Measurements from ENCODE around the gene PGRMC2.
"Not testable (repeated sequence)": the region's sequence is repeated elsewhere in the genome, so short reads cannot be mapped to it uniquely, and the experiment has no call there.

PGRMC2 gene

GRCh38 chr4:128265550-128265949 is 22.1 kb downstream of the PGRMC2 start:
- DNase-seq, result not testable (repeated sequence)

GRCh38 chr4:128259889-128260288 is 27.7 kb downstream of the PGRMC2 start:
- DNase-seq, result not testable (repeated sequence)

DNA sequence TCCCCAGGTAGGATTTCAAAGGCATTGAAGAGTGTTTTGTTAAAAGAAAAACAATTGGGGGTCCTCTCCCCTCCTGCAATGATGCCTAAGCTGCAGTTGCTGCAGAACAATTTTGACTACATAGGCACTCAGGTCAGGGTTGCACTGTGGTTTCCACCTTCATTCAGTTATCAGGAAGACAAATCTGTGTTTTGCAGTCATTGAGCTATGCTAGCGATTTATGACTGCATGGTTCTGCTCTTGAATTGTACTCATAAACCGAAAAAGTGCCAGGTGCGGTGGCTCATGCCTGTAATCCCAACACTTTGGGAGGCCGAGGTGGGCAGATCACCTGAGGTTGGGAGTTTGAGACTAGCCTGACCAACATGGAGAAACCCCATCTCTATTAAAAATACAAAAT is 29.4 kb downstream of the PGRMC2 start:
- DNase-seq, result not testable (repeated sequence)

- DNase-seq, result no peak
Measured at GRCh38 chr4:128256539-128256938, 31.1 kb downstream of the PGRMC2 start.

DNA sequence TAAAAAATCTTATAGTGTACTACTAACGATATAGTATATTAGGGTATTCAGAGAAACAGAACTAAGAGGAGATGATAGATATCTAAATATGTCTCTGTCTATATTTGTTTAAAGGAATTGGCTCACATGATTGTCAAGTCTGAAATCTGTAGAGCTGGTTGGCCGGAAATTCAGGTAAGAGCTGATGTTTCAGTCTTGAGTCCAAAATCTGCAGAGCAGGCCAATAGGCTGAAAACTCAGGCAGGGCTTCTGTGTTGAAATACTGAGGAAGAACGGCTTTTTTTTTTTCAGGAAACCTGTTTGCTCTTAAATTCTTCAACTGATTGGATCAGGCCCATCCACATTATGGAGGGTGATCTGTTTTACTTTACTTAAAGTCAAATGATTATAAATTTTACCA is 31.7 kb downstream of the PGRMC2 start:
- no peak for DNase-seq

GRCh38 chr4:128249787-128250668 is 37.6 kb downstream of the PGRMC2 start:
- no peak for DNase-seq

- DNase-seq, result no peak
Measured at GRCh38 chr4:128247906-128248305, 39.7 kb downstream of the PGRMC2 start.

DNA sequence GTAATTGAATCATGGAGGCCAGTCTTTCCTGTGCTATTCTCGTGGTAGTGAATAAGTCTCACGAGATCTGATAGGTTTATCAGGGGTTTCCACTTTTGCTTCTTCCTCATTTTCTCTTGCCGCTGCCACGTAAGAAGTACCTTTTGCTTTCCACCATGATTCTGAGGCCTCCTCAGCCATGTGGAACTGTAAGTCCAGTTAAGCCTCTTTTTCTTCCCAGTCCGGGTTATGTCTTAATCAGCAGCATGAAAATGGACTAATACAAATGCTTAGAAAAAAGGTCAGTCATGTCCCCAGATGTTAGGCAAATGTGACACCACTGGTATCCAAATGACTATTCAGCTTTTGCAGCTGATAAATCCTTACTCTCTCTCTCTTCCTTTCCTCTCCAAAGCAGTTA is 42.2 kb downstream of the PGRMC2 start:
- DNase-seq, result not testable (repeated sequence)

DNA sequence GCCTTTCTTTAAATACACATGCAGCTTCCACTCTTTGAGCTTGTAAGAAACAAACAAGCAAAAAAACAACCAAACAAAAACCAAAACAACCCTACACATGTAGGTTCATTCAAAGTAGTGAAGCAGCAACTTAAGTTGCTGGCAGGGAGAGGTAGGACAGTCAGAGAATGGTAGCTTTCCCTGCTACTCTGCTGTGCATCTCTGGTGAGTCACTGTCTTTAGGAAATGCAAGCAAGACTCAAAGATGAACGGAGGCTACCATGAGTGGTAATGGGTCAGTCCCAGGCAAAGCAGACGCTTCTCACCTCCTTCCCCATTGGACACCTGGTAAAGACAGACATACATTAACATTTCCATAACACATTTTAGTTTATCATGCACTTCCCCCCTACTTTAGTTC is 43.2 kb downstream of the PGRMC2 start:
- no peak for DNase-seq

DNA sequence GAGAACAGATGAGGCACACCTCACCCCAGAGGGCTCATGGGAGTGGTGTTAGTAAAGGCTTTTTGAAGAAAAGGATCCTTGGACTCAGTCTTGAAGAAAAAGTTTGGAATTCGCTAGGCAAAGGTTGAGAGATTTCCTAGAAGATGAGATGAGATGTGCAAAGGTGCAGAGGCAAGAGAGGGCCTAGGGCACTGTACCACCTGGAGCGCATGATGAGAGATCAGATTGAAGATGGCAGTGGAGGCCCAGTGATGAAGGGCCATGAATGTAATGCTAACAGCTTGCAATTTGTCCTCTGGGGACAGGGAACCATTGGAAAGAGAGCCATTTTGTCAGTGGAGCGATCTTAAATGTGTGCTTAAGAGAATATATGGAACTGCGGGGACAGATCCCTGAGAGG is 45.0 kb downstream of the PGRMC2 start:
- no peak for DNase-seq

GRCh38 chr4:128241981-128242380 is 45.6 kb downstream of the PGRMC2 start:
- DNase-seq, result no peak

DNA sequence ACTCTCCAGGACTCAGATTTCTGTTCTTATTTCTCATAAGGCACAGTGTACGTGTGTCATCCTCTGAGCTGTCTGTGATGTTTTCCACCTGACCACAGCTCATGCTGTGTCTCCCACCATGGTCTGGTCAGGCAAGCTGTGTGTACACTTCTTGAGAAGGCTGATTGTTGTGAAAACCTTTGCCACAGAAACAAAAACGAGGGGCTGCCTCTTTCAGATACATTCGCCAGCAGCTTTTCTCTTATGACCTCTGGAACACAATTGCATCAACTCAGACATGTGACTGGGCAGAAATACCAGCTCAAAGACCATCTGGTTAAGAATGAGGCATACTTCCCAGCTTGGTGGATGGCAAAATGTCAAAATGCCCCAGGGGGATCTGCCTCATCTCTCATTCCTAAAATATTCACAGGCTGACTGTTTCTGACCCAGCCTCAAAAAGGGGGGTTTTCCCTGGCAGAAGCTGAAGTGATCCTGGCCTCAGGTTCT is 46.1 kb downstream of the PGRMC2 start:
- no peak for DNase-seq

- DNase-seq, result no peak
Measured at GRCh38 chr4:128241019-128241418, 46.6 kb downstream of the PGRMC2 start.

DNA sequence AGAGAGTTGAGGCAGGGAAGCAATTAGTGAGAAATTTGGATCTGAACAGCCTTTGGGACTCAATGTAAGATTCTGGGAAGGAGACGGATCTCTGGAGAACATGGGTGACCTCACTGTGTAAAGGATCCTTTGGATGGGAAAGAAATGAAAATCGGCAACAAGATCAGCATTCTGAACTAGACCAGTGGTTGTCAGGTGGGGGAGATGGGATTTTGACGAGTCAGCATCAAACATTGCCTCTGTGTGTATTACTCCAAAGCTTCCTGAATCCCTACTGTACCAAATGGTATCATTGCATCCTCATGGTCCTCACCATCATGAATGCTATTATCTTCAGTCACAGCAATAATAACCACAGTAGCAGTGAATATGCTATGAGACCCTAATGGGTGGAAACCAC is 52.8 kb downstream of the PGRMC2 start:
- no peak for DNase-seq

GRCh38 chr4:128232719-128233118 is 54.9 kb downstream of the PGRMC2 start:
- DNase-seq, result no peak

DNA sequence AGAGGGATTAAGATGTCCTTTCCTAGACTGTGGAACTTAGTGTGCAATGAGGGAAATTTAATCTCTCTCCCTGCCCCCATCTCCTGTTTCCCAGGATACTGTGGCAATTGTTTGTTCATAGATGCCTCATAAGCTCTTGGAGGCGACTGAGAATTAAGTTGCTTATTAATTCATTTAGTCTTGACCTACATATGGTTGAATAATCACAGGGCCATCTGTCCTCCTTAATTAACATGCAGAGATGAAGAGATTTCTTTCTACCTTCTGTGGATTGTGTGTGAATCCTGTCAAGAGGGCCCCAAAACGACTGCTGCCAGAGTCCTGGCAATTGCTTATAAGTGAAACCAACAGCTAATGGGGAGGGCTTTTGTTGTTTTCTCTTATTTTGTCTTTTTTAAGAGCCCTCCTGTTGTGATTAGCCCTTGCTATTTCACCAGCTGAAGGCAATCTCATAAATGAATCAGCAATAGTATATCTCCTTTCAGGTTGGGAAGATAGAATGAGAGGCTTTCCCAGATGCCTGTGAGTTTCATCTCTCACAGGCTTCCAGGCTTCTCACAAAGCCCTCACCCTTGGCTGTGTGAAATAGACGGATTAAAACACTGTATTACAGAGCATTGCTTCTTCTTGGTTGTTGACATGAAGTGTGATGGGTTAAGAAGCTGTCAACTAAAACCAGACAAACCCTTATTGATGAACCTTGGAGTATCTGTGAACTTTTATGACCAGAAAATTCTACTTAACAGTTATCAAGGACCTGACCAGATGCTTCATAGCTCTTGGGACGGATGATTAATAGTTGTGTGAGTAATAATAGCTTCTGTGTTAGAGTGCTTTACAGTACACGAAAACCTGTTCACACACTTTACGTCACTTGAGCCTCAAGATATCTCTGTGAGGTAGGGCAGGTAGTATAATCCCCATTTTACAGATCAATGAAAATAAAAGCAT is 58.5 kb downstream of the PGRMC2 start:
- DNase-seq, result peak; percentile 9

DNA sequence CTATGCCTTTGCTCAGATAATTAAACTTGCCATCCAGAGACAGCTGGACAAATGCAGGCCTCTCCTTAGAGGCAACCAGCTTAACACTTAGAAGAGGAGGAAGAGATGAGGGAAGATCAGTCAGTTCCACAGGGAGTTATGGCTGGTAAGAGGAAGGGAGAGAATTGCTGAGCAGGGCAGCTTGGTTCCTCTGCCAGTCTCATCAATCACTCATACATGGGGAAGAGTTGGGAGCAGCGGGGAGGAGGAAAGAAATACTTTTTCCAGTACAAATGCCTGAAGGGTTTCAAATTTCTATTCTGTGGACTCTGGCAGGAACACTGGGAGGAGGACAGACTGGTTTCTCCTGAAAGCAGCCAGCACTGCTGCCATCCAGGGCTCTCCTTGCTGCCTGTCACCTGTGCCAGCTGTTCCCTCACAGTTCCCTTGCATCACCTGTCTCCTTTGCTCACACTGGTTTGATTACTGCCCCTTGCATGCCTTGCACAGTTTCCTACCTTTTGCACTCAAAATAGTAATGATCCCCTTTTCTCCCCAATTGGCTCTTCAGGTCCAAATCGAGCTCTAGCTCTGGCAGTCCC is 59.5 kb downstream of the PGRMC2 start:
- DNase-seq, result peak; percentile 4

- DNase-seq, result no peak
Measured at GRCh38 chr4:128225148-128225547, 62.5 kb downstream of the PGRMC2 start.

- peak; percentile 41 for DNase-seq
Measured at GRCh38 chr4:128221586-128221985, 66.0 kb downstream of the PGRMC2 start.

GRCh38 chr4:128220286-128221235 is 67.1 kb downstream of the PGRMC2 start:
- peak; percentile 2 for DNase-seq
